HG03103 (cell line): ENCODE results near the gene MAGEA6.
"Not testable (repeated sequence)": the region's sequence is repeated elsewhere in the genome, so short reads cannot be mapped to it uniquely, and the experiment has no call there.

Source experiments
- ATAC-seq: cut with Tn5 transposase; IDR thresholded peaks from one replicate; pipeline ENCODE4 v1.9.1; 2021; ENCODE audit warnings: low read depth; ENCODE audit not compliant: unreplicated experiment

Gene MAGEA6

DNA sequence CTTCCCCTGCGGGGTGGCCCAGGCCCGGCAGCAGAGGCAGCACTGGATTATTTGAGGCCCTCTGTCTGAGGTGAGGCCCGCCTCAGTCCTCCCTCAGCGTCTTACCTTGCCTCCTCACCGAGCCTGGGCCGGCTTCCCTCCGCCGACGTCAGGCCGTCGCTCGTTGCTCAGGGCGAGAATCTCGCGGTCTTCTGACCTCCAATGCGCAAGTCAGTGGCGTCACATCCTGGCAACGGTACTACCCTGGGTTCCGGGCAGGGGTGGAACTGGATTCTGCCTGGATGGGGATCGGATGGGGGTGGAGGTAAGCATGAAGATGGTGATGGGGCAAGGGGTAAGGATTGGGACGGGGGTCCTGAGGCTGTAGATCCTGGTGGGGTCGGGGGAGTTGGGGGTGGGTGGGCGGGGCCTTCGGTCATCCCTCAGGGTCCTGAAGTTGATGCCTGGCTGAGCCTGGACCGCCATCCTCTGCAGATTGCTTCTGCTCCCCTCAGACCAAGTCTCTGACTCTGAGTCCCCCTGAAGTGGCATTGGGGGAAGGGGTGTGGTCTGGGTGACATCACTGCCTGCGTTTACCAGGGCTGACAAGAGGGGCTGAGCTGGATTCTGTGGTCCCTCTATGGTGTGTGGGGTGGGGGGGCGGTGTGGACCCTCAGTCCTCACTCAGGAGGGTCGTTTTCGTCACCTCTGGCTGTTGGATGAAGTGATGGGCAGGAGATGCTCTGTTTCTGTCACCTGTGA, at the start of gene MAGEA6:
Gene MAGEA6 (minus strand): TSS at position 141 of the 741 bp plus-strand sequence. CDS start 2,039 bp downstream, outside the sequence.
- ATAC-seq = not testable (repeated sequence)

- no peak for ATAC-seq
These were observed 49.8 kb upstream of the MAGEA6 start for GRCh38 chrX:152819266-152819665.

GRCh38 chrX:152818356-152818755, 48.9 kb upstream of the MAGEA6 start:
- no peak for ATAC-seq

DNA sequence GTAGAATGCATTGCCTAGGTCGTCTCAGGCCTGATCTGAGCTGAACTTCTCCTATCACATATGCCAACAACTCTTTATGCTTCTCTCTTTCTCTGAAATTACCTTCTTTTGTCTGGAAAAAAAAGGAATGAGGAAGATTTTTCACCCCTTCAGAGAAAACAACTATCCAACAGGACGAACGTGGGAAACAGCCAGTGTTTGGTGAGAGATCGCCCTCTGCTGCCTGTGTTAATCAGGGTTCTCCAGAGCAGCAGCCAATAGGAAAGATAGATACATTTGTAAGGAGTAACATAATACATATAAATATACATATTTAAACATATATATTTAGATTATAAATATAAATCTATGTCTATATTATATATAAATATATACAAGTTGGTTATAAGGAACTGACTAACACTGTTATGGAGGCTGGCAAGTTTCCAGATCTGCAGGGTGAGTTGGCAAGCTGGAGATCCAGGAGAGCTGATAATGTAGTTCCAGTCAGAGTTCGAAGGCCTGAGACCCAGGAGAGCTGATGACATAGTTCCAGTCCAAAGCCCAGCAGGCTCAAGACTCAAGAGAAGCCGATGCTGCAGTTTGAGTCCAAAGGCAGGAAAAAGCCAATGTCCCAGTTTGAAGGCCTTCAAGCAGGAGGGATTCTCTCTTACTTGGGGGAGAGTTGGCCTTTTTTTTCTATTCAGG, 47.7 kb upstream of the MAGEA6 start:
- ATAC-seq = no peak

DNA sequence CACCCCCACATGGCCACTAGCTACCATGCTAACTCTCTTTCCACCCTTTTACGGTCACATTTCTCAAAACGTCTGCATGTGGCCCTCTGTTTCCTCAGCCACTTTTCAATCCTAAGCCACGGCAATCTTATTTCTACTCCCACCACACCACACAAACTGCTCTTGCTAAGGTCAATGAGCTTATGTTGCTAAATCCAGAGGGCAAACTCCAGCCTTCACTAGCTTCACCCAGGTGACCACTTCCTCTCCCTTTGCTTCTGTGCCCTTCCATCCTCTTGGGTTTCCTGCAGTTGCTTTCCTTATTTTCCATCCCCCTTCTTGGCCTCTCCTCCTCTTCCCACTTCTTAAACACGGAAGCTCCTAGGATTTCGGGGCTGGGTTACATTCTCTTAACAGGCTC, 44.6 kb upstream of the MAGEA6 start:
- ATAC-seq = no peak

GRCh38 chrX:152813206-152813605, 43.7 kb upstream of the MAGEA6 start:
- no peak for ATAC-seq

DNA sequence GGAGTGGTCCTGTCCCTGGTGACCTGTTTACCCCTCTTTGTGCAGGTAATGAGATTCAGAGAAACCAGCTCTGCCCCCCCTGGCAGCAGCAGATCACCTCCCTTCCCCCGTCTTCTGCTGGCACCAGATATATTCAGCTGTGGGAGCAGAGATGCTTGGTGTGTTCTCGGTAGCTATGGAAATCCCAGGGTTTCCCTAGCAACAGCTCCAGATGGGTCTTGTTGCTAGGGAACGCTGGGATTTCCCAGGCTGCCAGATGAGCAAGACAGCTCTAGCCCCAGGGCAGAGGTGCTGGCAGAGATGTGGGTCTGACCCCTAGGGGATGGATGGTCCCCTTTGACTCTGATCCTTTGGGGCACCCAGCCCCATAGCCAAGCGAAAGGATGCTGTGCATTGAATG, 40.9 kb upstream of the MAGEA6 start:
- no peak for ATAC-seq

DNA sequence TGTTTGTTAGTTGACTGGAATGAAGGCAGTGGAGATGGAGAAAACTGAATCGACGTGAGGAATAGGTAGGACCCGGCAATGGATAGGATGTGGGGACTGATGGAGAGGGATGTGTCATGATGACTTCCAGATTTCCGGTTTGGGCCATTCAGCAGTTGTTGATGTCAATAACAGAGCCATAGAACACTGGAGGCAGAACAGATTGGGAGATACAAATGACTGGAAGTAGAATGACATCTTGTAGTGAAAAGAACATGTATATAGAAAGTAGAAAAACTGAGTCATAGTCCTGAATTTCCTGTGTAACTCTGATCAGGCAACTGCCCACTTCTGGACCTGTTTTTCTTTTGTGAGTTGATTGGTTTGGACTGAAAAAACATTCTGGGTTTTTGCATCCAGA, 36.5 kb upstream of the MAGEA6 start:
- no peak for ATAC-seq

- no peak for ATAC-seq
These were observed 29.5 kb upstream of the MAGEA6 start for GRCh38 chrX:152798945-152799344.

GRCh38 chrX:152787062-152787461, 17.6 kb upstream of the MAGEA6 start:
- peak; percentile 95 for ATAC-seq

DNA sequence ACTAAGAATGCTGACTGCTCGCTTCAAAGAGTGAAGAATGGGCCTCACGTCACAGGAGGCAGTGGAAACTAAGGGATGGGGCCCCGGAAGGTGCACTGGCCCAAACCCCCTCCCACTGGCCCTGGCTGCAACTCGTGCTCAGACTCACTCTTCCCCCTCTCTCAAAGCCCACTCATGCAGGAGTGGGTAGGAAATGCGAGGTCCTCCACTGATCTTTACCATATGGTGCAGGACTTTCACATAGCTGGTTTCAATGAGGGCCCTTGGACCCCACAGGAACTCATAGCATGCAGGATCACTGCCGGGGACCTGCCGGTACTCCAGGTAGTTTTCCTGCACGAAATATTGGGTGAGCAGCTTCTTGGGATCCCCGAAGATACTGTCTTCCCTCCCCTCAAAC, 2.9 kb downstream of the MAGEA6 start:
- not testable (repeated sequence) for ATAC-seq

- not testable (repeated sequence) for ATAC-seq
These were observed 7.9 kb downstream of the MAGEA6 start for GRCh38 chrX:152761582-152761981.

- not testable (repeated sequence) for ATAC-seq
These were observed 9.9 kb downstream of the MAGEA6 start for GRCh38 chrX:152759544-152759943.

GRCh38 chrX:152758918-152759317, 10.6 kb downstream of the MAGEA6 start, which contains the start of gene CSAG3:
Gene CSAG3 (plus strand): TSS chrX:152759218.
- ATAC-seq = not testable (repeated sequence)

GRCh38 chrX:152754871-152755270, 14.6 kb downstream of the MAGEA6 start:
- not testable (repeated sequence) for ATAC-seq

- ATAC-seq = not testable (repeated sequence)
These were observed 15.5 kb downstream of the MAGEA6 start, which contains the start of gene MAGEA2 for GRCh38 chrX:152753686-152754650. Gene MAGEA2 (minus strand): TSS chrX:152753842. CDS start chrX:152751363, 2,479 bp downstream.

- no peak for ATAC-seq
These were observed 30.9 kb downstream of the MAGEA6 start for GRCh38 chrX:152738560-152738959.

DNA sequence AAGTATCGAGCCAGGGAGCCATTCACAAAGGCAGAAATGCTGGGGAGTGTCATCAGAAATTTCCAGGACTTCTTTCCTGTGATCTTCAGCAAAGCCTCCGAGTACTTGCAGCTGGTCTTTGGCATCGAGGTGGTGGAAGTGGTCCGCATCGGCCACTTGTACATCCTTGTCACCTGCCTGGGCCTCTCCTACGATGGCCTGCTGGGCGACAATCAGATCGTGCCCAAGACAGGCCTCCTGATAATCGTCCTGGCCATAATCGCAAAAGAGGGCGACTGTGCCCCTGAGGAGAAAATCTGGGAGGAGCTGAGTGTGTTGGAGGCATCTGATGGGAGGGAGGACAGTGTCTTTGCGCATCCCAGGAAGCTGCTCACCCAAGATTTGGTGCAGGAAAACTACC, 33.0 kb downstream of the MAGEA6 start:
- ATAC-seq = not testable (repeated sequence)

GRCh38 chrX:152735860-152736511, 33.5 kb downstream of the MAGEA6 start:
- no peak for ATAC-seq

GRCh38 chrX:152735101-152735500, 34.4 kb downstream of the MAGEA6 start:
- ATAC-seq = no peak
